HG03460 (cell line): ENCODE measurements around the gene KCNJ4.

Experiments
- ATAC-seq: cut with Tn5 transposase; IDR thresholded peaks from one replicate; pipeline ENCODE4 v1.9.1; 2021; ENCODE audit not compliant: unreplicated experiment

Gene KCNJ4

GRCh38 chr22:38432264-38432663 lies 22.7 kb downstream of the KCNJ4 start:
- no peak for ATAC-seq

GRCh38 chr22:38431266-38432010 lies 23.6 kb downstream of the KCNJ4 start:
- no peak for ATAC-seq

- ATAC-seq, result no peak
Observed at GRCh38 chr22:38429499-38430068, 25.4 kb downstream of the KCNJ4 start.

GRCh38 chr22:38428714-38429113 lies 26.3 kb downstream of the KCNJ4 start:
- ATAC-seq, result no peak

GRCh38 chr22:38427940-38428339 lies 27.1 kb downstream of the KCNJ4 start:
- ATAC-seq, result no peak

- ATAC-seq, result no peak
Observed at GRCh38 chr22:38427465-38427864, 27.5 kb downstream of the KCNJ4 start.

GRCh38 chr22:38426628-38427027 lies 28.4 kb downstream of the KCNJ4 start:
- ATAC-seq, result no peak

GRCh38 chr22:38424525-38425080 lies 30.4 kb downstream of the KCNJ4 start:
- no peak for ATAC-seq

- no peak for ATAC-seq
Observed at GRCh38 chr22:38423512-38424503, 31.2 kb downstream of the KCNJ4 start.

GRCh38 chr22:38422611-38423511 lies 32.1 kb downstream of the KCNJ4 start:
- ATAC-seq, result no peak

- no peak for ATAC-seq
Observed at GRCh38 chr22:38420734-38421133, 34.3 kb downstream of the KCNJ4 start.

- no peak for ATAC-seq
Observed at GRCh38 chr22:38419858-38420160, 35.2 kb downstream of the KCNJ4 start.

- no peak for ATAC-seq
Observed at GRCh38 chr22:38419121-38419857, 35.7 kb downstream of the KCNJ4 start.

- ATAC-seq, result no peak
Observed at GRCh38 chr22:38418589-38418988, 36.4 kb downstream of the KCNJ4 start.

GRCh38 chr22:38417252-38418060 lies 37.5 kb downstream of the KCNJ4 start:
- ATAC-seq, result no peak

- ATAC-seq, result no peak
Observed at GRCh38 chr22:38416621-38417251, 38.3 kb downstream of the KCNJ4 start.

- no peak for ATAC-seq
Observed at GRCh38 chr22:38415561-38416321, 39.3 kb downstream of the KCNJ4 start.

- ATAC-seq, result no peak
Observed at GRCh38 chr22:38415046-38415445, 40.0 kb downstream of the KCNJ4 start.
